GM12878 (cell line): ENCODE measurements around the gene MFN1. TPM values are rescaled to one million over a fixed set of nuclear protein-coding genes. Genes with fewer than 3 reads are reported as not detected.

Experiments
- ATAC-seq: fragments of 200-7000 bp; cut with Tn5 transposase; 3 replicates; pipeline ENCODE4 v1.9.1; 2020; ENCODE audit warnings: mild to moderate bottlenecking, moderate library complexity
- BruUV-seq: library from RNA; stranded (reverse); fragments of 400-500 nt; replicated peaks from 2 replicates; lab custom pipeline; 2021; lab: Mats Ljungman, UMichigan
- CTCF ChIA-PET: fragments of 300-600 bp; sonication (Branson Sonifier 250); formaldehyde crosslinking; extraction: SDS; loops from one replicate; lab custom pipeline; 2021; ENCODE audit warnings: inconsistent platforms; lab: Yijun Ruan, JAX
- POLR2A ChIA-PET: fragments of 350-600 bp; formaldehyde crosslinking; extraction: SDS; loops from one replicate; lab custom pipeline; 2021; ENCODE audit warnings: inconsistent platforms; lab: Charles Lee
- RAD21 ChIA-PET: fragments of 300-600 bp; sonication (Branson Sonifier 250); formaldehyde crosslinking; loops from one replicate; lab custom pipeline; 2023; ENCODE audit warnings: antibody characterized with exemption; ENCODE audit not compliant: unreplicated experiment; lab: Charles Lee
- SMC1A ChIA-PET: fragments of 300-600 bp; sonication (Branson Sonifier 250); formaldehyde crosslinking; loops from one replicate; lab custom pipeline; 2023; ENCODE audit not compliant: unreplicated experiment, uncharacterized antibody; lab: Charles Lee
- DNase-seq: peaks from one replicate; pipeline ENCODE4 v3.0.0-alpha.2; 2011; ENCODE audit warnings: low read depth, low spot score
- FAIRE-seq: peaks from 3 replicates; lab custom pipeline; 2011; peaks lifted over from hg19 to GRCh38; lab: Jason Lieb, UNC
- H2AFZ ChIP-seq: 2 replicates; pipeline ENCODE4 v1.6.0; 2011; ENCODE audit warnings: low read depth, low read length, control low read depth; ENCODE audit not compliant: control insufficient read depth
- H3K27ac ChIP-seq: 2 replicates; pipeline ENCODE4 v1.5.1; 2011; ENCODE audit warnings: control low read depth; ENCODE audit not compliant: control insufficient read depth, insufficient read depth
- H3K27me3 ChIP-seq, 2 experiments: replicated peaks in 1 of 2; 2 replicates each; pipeline versions ENCODE4 v1.6.0 to v1.6.1; 2011; ENCODE audit warnings: low read length in 1 of 2; ENCODE audit not compliant: control insufficient read depth in 2 of 2, insufficient read depth in 2 of 2
- H3K36me3 ChIP-seq, 2 experiments: 2 replicates each; pipeline ENCODE4 v1.5.1; 2011; ENCODE audit warnings: low read length in 1 of 2; ENCODE audit not compliant: control insufficient read depth in 2 of 2, insufficient read depth in 2 of 2
- H3K4me1 ChIP-seq: 2 replicates; pipeline ENCODE4 v1.6.1; 2011; ENCODE audit warnings: mild to moderate bottlenecking, low read length, moderate library complexity, mixed read lengths; ENCODE audit not compliant: control insufficient read depth, insufficient read depth
- H3K4me2 ChIP-seq: 2 replicates; pipeline ENCODE4 v1.6.0; 2011; ENCODE audit warnings: control low read depth; ENCODE audit not compliant: control insufficient read depth, insufficient read depth
- H3K4me3 ChIP-seq: fragments of 200-600 bp; sonication (generic); 2 replicates; pipeline ENCODE4 v1.5.1; 2016
- H3K79me2 ChIP-seq: 2 replicates; pipeline ENCODE4 v1.6.0; 2011; ENCODE audit warnings: low read length; ENCODE audit not compliant: control insufficient read depth, insufficient read depth
- H3K9ac ChIP-seq: 2 replicates; pipeline ENCODE4 v1.8.0; 2011; ENCODE audit warnings: low read length, control low read depth, mixed read lengths; ENCODE audit not compliant: control insufficient read depth, insufficient read depth
- H3K9me3 ChIP-seq: replicated peaks from 3 replicates; pipeline ENCODE4 v1.5.1; 2011; ENCODE audit warnings: mild to moderate bottlenecking, low read length; ENCODE audit not compliant: control insufficient read depth, insufficient read depth
- H4K20me1 ChIP-seq: 2 replicates; pipeline ENCODE4 v1.6.0; 2011; ENCODE audit not compliant: control insufficient read depth, insufficient read depth
- E2F8 ChIP-seq: fragments of 450-650 bp; IDR thresholded peaks from 2 replicates; pipeline ENCODE4 v1.6.1; 2018; ENCODE audit warnings: mild to moderate bottlenecking, low read depth, moderate library complexity; ENCODE audit not compliant: partially characterized antibody
- IRF5 ChIP-seq: fragments of 450-650 bp; IDR thresholded peaks from 2 replicates; pipeline ENCODE4 v1.6.1; 2017; ENCODE audit warnings: borderline replicate concordance
- JUND ChIP-seq: IDR thresholded peaks from 2 replicates; pipeline ENCODE4 v1.6.1; 2012; ENCODE audit warnings: low read depth, mild to moderate bottlenecking, low read length, improper control_type of control experiment, moderate library complexity
- MAX ChIP-seq: IDR thresholded peaks from 2 replicates; pipeline ENCODE4 v1.6.1; 2012; ENCODE audit warnings: low read depth, low read length, improper control_type of control experiment
- MTA3 ChIP-seq: IDR thresholded peaks from 2 replicates; pipeline ENCODE4 v1.6.1; 2012; ENCODE audit warnings: low read length, inconsistent platforms, borderline replicate concordance
- NR2C1 ChIP-seq: fragments of 450-650 bp; IDR thresholded peaks from 2 replicates; pipeline ENCODE4 v1.6.1; 2017; ENCODE audit warnings: antibody characterized with exemption, mild to moderate bottlenecking, moderate library complexity
- PKNOX1 ChIP-seq: fragments of 450-650 bp; IDR thresholded peaks from 2 replicates; pipeline ENCODE4 v1.6.1; 2016; ENCODE audit warnings: mild to moderate bottlenecking
- RAD51 ChIP-seq: fragments of 450-650 bp; IDR thresholded peaks from 2 replicates; pipeline ENCODE4 v1.6.1; 2016; ENCODE audit warnings: moderate library complexity, mild to moderate bottlenecking, inconsistent platforms
- SKIL ChIP-seq: fragments of 450-650 bp; IDR thresholded peaks from 2 replicates; pipeline ENCODE4 v1.6.1; 2017; ENCODE audit warnings: mild to moderate bottlenecking, low read depth, inconsistent platforms; ENCODE audit not compliant: poor library complexity, severe bottlenecking
- SRF ChIP-seq, 2 experiments: IDR thresholded peaks; 2 replicates each; pipeline ENCODE4 v1.6.1; 2011; ENCODE audit warnings: low read depth in 2 of 2, low read length in 2 of 2, mild to moderate bottlenecking in 1 of 2, moderate library complexity in 1 of 2
- STAT3 ChIP-seq: IDR thresholded peaks from 2 replicates; pipeline ENCODE4 v1.6.1; 2011; ENCODE audit warnings: low read depth, low read length, improper control_type of control experiment
- TBL1XR1 ChIP-seq: IDR thresholded peaks from 2 replicates; pipeline ENCODE4 v1.6.1; 2012; ENCODE audit warnings: low read depth, low read length, improper control_type of control experiment
- ZNF384 ChIP-seq: IDR thresholded peaks from 2 replicates; pipeline ENCODE4 v1.6.1; 2012; ENCODE audit warnings: low read depth, mild to moderate bottlenecking, low read length, improper control_type of control experiment, borderline replicate concordance
- WGBS: methylation state at CpG from one replicate; pipeline ENCODE4 v1.1.6; 2016; ENCODE audit warnings: low lambda C conversion rate; ENCODE audit not compliant: insufficient replicate concordance, insufficient coverage; ENCODE audit errors: missing lambda C conversion rate; 5-methylcytosine and 5-hydroxymethylcytosine counted together
- in situ Hi-C: fragments of 300-500 bp; cut with MboI; formaldehyde crosslinking; loops from 9 replicates; pipeline ENCODE4 v1.14.3; 2018; ENCODE audit warnings: mixed read lengths
- intact Hi-C: fragments of 100-400 bp; cut with micrococcal nuclease; formaldehyde crosslinking; loops from one replicate; pipeline ENCODE4 v1.14.2; 2022; ENCODE audit not compliant: unreplicated experiment
- polyA plus RNA-seq, 11 experiments: library from polyadenylated mRNA; depleted of rRNA in 4 of 11; unstranded in 6 of 11; stranded (reverse) in 5 of 11; fragments of >200 nt; fragmentation: Nextera tagmentation in 4 of 11; fragmentation: Illumina TruSeq in 1 of 11; extraction: Ambion mirVana in 4 of 11; extraction: Trizol in 1 of 11; gene quantifications; 1 replicate in 1 of 11; 2 replicates in 10 of 11; pipeline versions ENCODE4 v1.2.1 to v1.2.3, GENCODE V29; 2011 to 2016; ENCODE audit warnings: inconsistent platforms in 2 of 11, missing spikeins in 2 of 11, low read depth in 1 of 11
- total RNA-seq, 4 experiments: library from RNA; depleted of rRNA in 3 of 4; stranded (reverse); fragments of >200 nt in 3 of 4; fragmentation: Illumina TruSeq in 1 of 4; extraction: Trizol in 1 of 4; gene quantifications; 2 replicates each; pipeline versions ENCODE4 v1.2.1 to v1.2.3, GENCODE V29; 2013 to 2021

The MFN1 gene
- total and polyA plus RNA-seq, 10 of the 15 experiments (the other 5 are each of a cell fraction or from before 2014, with no cell fraction given) = 14.4 to 120 (median 39.8) TPM

- no peak for TF ChIP-seq NR2C1
- no peak for TF ChIP-seq JUND
Measured at GRCh38 chr3:179373938-179374337, 26.4 kb downstream of the MFN1 start (continued).

- no peak overlapping the region for H3K4me3 ChIP-seq
- H3K4me1 ChIP-seq = no peaks in the 10 kb centered on the region
- intact Hi-C loops (no loop called here), in situ Hi-C loops (no loop called here)
- no peaks in the 10 kb centered on the region for H3K79me2 ChIP-seq
- WGBS = 95% methylated on average over 12 of the region's 12 CpGs
- H3K27ac ChIP-seq = no peak overlapping the region
- ATAC-seq (no peak), DNase-seq (no peak), FAIRE-seq (no peak)
- peaks cover 8 to 41% of the 10 kb centered on the region in 2 experiments for H3K36me3 ChIP-seq
- no peaks in the 10 kb centered on the region for H4K20me1 ChIP-seq
- RAD21 ChIA-PET = no interaction called here
- CTCF ChIA-PET = interaction anchor here (1.0 to 1.1 kb wide), 2 partner anchors 51 to 54 kb away, joined by 3 to 4 read pairs; no protein-coding TSS in a partner anchor
- H3K9ac ChIP-seq = no peak overlapping the region
- H3K27me3 ChIP-seq = no peaks in the 10 kb centered on the region
- H3K4me2 ChIP-seq = no peak overlapping the region
- no peak overlapping the region for H2AFZ ChIP-seq
- SMC1A ChIA-PET = interaction anchor here (0.9 to 2.9 kb wide), 4 partner anchors 15 to 63 kb away, joined by 3 to 9 read pairs (median 3); partner anchors contain the start of gene MFN1
- POLR2A ChIA-PET = no interaction called here
- no peaks in the 10 kb centered on the region for H3K9me3 ChIP-seq
- no TSS peak for BruUV-seq
- TF ChIP-seq JUND (no peak), SKIL (no peak), RAD51 (no peak), IRF5 (no peak), E2F8 (no peak), PKNOX1 (no peak), MAX (no peak), SRF (IDR thresholded peaks at IDR 0.05; ENCODE audit: low read depth in 2 of 2, low read length in 2 of 2) (no peak), TBL1XR1 (no peak), MTA3 (no peak), ZNF384 (no peak), STAT3 (no peak)
Measured at GRCh38 chr3:179375091-179375999, 27.8 kb downstream of the MFN1 start.
